Hepatocyte (in vitro differentiated cells): ENCODE data around the gene SDHA.
"Not testable (repeated sequence)": the region's sequence is repeated elsewhere in the genome, so short reads cannot be mapped to it uniquely, and the experiment has no call there.

Experiments
- EZH2 ChIP-seq: fragments of 200-600 bp; sonication (generic); IDR thresholded peaks from 2 replicates; pipeline ENCODE4 v1.6.1; 2016; ENCODE audit warnings: antibody characterized with exemption, mild to moderate bottlenecking, borderline replicate concordance
- TF ChIP-seq, protein P1 (sequence below): fragments of 200-600 bp; sonication (generic); IDR thresholded peaks from 2 replicates; pipeline ENCODE4 v1.5.1; 2016; ENCODE audit warnings: antibody characterized with exemption, mild to moderate bottlenecking; ENCODE audit not compliant: poor library complexity

DNA sequence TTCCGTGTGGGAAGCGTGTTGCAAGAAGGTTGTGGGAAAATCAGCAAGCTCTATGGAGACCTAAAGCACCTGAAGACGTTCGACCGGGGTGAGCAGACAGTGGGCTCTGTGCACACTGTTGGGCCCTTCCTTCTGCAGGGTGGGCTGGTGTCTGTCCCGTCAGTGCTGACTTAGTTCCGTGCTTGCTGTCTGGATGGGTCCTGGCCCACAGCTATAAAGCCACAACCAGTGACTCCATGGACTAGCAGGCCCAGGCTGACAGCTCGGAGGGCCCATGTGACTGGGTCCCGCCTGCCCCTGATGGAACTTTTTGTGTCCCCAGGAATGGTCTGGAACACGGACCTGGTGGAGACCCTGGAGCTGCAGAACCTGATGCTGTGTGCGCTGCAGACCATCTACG is 32.9 kb downstream of the SDHA start:
- TF ChIP-seq, protein P1, sequence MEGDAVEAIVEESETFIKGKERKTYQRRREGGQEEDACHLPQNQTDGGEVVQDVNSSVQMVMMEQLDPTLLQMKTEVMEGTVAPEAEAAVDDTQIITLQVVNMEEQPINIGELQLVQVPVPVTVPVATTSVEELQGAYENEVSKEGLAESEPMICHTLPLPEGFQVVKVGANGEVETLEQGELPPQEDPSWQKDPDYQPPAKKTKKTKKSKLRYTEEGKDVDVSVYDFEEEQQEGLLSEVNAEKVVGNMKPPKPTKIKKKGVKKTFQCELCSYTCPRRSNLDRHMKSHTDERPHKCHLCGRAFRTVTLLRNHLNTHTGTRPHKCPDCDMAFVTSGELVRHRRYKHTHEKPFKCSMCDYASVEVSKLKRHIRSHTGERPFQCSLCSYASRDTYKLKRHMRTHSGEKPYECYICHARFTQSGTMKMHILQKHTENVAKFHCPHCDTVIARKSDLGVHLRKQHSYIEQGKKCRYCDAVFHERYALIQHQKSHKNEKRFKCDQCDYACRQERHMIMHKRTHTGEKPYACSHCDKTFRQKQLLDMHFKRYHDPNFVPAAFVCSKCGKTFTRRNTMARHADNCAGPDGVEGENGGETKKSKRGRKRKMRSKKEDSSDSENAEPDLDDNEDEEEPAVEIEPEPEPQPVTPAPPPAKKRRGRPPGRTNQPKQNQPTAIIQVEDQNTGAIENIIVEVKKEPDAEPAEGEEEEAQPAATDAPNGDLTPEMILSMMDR: not testable (repeated sequence)
- not testable (repeated sequence) for TF ChIP-seq EZH2
